Calu3 (cell line): Measurements from ENCODE around the gene RIT1. TPM values are rescaled to one million over a fixed set of nuclear protein-coding genes. Genes with fewer than 3 reads are reported as not detected.

Source experiments
- Bru-seq: library from RNA; stranded (reverse); fragments of 400-500 nt; gene quantifications from one replicate; lab custom pipeline; 2021; lab: Mats Ljungman, UMichigan
- BruChase-seq, 2 experiments: library from RNA; stranded (reverse); fragments of 400-500 nt; gene quantifications; one replicate each; lab custom pipeline; 2021; lab: Mats Ljungman, UMichigan
- BruUV-seq: library from RNA; stranded (reverse); fragments of 400-500 nt; replicated peaks from 2 replicates; lab custom pipeline; 2021; lab: Mats Ljungman, UMichigan
- CTCF ChIA-PET: fragments of 300-600 bp; sonication (Branson Sonifier 250); formaldehyde crosslinking; loops from one replicate; lab custom pipeline; 2022; ENCODE audit warnings: antibody characterized with exemption; lab: Charles Lee
- DNase-seq: peaks from one replicate; pipeline ENCODE4 v3.0.0; 2022
- H3K27ac Mint-ChIP-seq: one replicate; pipeline ENCODE4 v1.8.0; 2022; ENCODE audit warnings: mixed read lengths; ENCODE audit not compliant: unreplicated experiment
- H3K27me3 Mint-ChIP-seq: one replicate; pipeline ENCODE4 v1.8.0; 2022; ENCODE audit warnings: mixed read lengths; ENCODE audit not compliant: unreplicated experiment
- H3K36me3 Mint-ChIP-seq: one replicate; pipeline ENCODE4 v1.8.0; 2022; ENCODE audit warnings: mild to moderate bottlenecking, moderate library complexity, mixed read lengths; ENCODE audit not compliant: insufficient read depth, unreplicated experiment
- H3K4me1 Mint-ChIP-seq: one replicate; pipeline ENCODE4 v1.8.0; 2022; ENCODE audit warnings: mild to moderate bottlenecking, low read depth, mixed read lengths; ENCODE audit not compliant: unreplicated experiment
- H3K4me3 Mint-ChIP-seq: one replicate; pipeline ENCODE4 v1.8.0; 2022; ENCODE audit warnings: mild to moderate bottlenecking, low read depth, moderate library complexity, mixed read lengths; ENCODE audit not compliant: unreplicated experiment
- H3K9me3 Mint-ChIP-seq: one replicate; pipeline ENCODE4 v1.8.0; 2022; ENCODE audit warnings: low read depth, mixed read lengths; ENCODE audit not compliant: unreplicated experiment
- CTCF ChIP-seq: fragments of 200-600 bp; IDR thresholded peaks from one replicate; pipeline ENCODE4 v1.8.0; 2022; ENCODE audit warnings: antibody characterized with exemption; ENCODE audit not compliant: unreplicated experiment
- intact Hi-C: fragments of 100-400 bp; cut with micrococcal nuclease; formaldehyde crosslinking; loops from one replicate; pipeline ENCODE4 v1.10.0; 2022; ENCODE audit not compliant: unreplicated experiment
- long read RNA-seq: library from polyadenylated mRNA; stranded (forward); transcript quantifications from one replicate; pipeline ENCODE4 v2.0.0, GENCODE V29; 2022
- total RNA-seq: library from RNA; stranded (reverse); gene quantifications from 2 replicates; pipeline ENCODE4 v1.2.3, GENCODE V29; 2022

RIT1 gene
- total RNA-seq (34.4 and 34.7 TPM in 2 replicates), Bru-seq, nascent RNA (percentile 87 among the genes with signal in this experiment), BruChase-seq, experiment 1, labeled RNA remaining after a 6-hour chase (percentile 86 among the genes with signal in this experiment), BruChase-seq, experiment 2, labeled RNA remaining after a 2-hour chase (percentile 94 among the genes with signal in this experiment)
- long read RNA-seq, transcript RIT1-202 (6 exons, 3,445 nt): major isoform, 21 of 27 reads
- long read RNA-seq, partial matches to known transcripts: 0 of 27 reads
- long read RNA-seq, other reads (novel, unspliced or antisense): 4 of 27 reads

- CTCF ChIA-PET: no interaction called here
- intact Hi-C loops: loop anchor here (5.0 kb wide), 1 partner anchor 54 kb away; the partner anchor contains the start of genes GON4L and SYT11
- peak within 1 kb of the TSS; percentile 97 for H3K4me3 Mint-ChIP-seq
- peak; percentile 92 for DNase-seq
- BruUV-seq: no TSS peak
- H3K27me3 Mint-ChIP-seq: no peaks in the 10 kb centered on the region
- TF ChIP-seq CTCF: no peak
- H3K27ac Mint-ChIP-seq: peak within 1 kb of the TSS; percentile 99
- peaks cover 89% of the 10 kb centered on the region for H3K36me3 Mint-ChIP-seq
- peaks cover 20% of the 10 kb centered on the region for H3K4me1 Mint-ChIP-seq
- H3K9me3 Mint-ChIP-seq: no peaks in the 10 kb centered on the region
Measured at GRCh38 chr1:155911156-155912055, at the start of gene RIT1. RIT1 (minus strand) TSS chr1:155911349; CDS start chr1:155910761, 588 bp downstream.

- DNase-seq: no peak
- Mint-ChIP-seq H3K27ac (peak overlapping the region; percentile 98), H3K36me3 (peaks cover 77% of the 10 kb centered on the region)
Measured at GRCh38 chr1:155960081-155960745, 49.1 kb upstream of the RIT1 start.

GRCh38 chr1:155957411-155957915, 46.3 kb upstream of the RIT1 start:
- Mint-ChIP-seq H3K4me3 (no peak overlapping the region), H3K9me3 (no peaks in the 10 kb centered on the region), H3K36me3 (peaks cover 82% of the 10 kb centered on the region), H3K27ac (no peak overlapping the region), H3K27me3 (no peaks in the 10 kb centered on the region), H3K4me1 (peaks cover 27% of the 10 kb centered on the region)
- intact Hi-C loops: no loop called here
- no peak for TF ChIP-seq CTCF
- no TSS peak for BruUV-seq
- DNase-seq: no peak
- CTCF ChIA-PET: interaction anchor here (0.7 to 2.7 kb wide), 4 partner anchors 19 to 74 kb away, joined by 3 to 10 read pairs (median 4); partner anchors contain the start of gene ARHGEF2

More at GRCh38 chr1:155960081-155960745, 49.1 kb upstream of the RIT1 start:
- intact Hi-C loops: no loop called here
- no peak for TF ChIP-seq CTCF
- Mint-ChIP-seq H3K4me1 (peaks cover 34% of the 10 kb centered on the region), H3K9me3 (no peaks in the 10 kb centered on the region), H3K27me3 (no peaks in the 10 kb centered on the region), H3K4me3 (no peak overlapping the region)
- BruUV-seq: no TSS peak
- CTCF ChIA-PET: interaction anchor here (0.9 kb wide), 1 partner anchor 43 kb away, joined by 3 read pairs; no protein-coding TSS in a partner anchor

- no peak overlapping the region for H3K4me3 Mint-ChIP-seq
- CTCF ChIA-PET: interaction anchor here (0.6 to 0.9 kb wide), 3 partner anchors 23 to 1032 kb away, joined by 3 to 4 read pairs (median 3); no protein-coding TSS in a partner anchor
- H3K36me3 Mint-ChIP-seq: peaks cover 82% of the 10 kb centered on the region
Measured at GRCh38 chr1:155954645-155955044, 43.5 kb upstream of the RIT1 start.

More at GRCh38 chr1:155954645-155955044, 43.5 kb upstream of the RIT1 start:
- no peaks in the 10 kb centered on the region for H3K4me1 Mint-ChIP-seq
- H3K9me3 Mint-ChIP-seq: no peaks in the 10 kb centered on the region
- no peak overlapping the region for H3K27ac Mint-ChIP-seq
- DNase-seq: no peak
- intact Hi-C loops: no loop called here
- no TSS peak for BruUV-seq
- no peaks in the 10 kb centered on the region for H3K27me3 Mint-ChIP-seq
- TF ChIP-seq CTCF: no peak
